Left ventricle myocardium inferior (tissue), 1 donor: ENCODE results near the gene LRFN3. TPM values are rescaled to one million over a fixed set of nuclear protein-coding genes. Genes with fewer than 3 reads are reported as not detected.

Source experiments
- DNase-seq: peaks from one replicate; pipeline ENCODE4 v3.0.0-alpha.2; 2020
- H3K27ac ChIP-seq: fragments of 200-600 bp; replicated peaks from 2 replicates; pipeline ENCODE4 v1.8.0; 2021
- H3K27me3 ChIP-seq: fragments of 200-600 bp; 2 replicates; pipeline ENCODE4 v1.8.0; 2021; ENCODE audit warnings: low read depth
- H3K36me3 ChIP-seq: fragments of 200-600 bp; 2 replicates; pipeline ENCODE4 v1.8.0; 2021
- H3K4me1 ChIP-seq: fragments of 200-600 bp; 2 replicates; pipeline ENCODE4 v1.8.0; 2021
- H3K4me3 ChIP-seq: fragments of 200-600 bp; 2 replicates; pipeline ENCODE4 v1.8.0; 2021; ENCODE audit warnings: mild to moderate bottlenecking, moderate library complexity
- H3K9me3 ChIP-seq: fragments of 200-600 bp; replicated peaks from 2 replicates; pipeline ENCODE4 v1.8.0; 2021
- CTCF ChIP-seq: fragments of 200-600 bp; IDR thresholded peaks from 2 replicates; pipeline ENCODE4 v1.8.0; 2021; ENCODE audit warnings: antibody characterized with exemption, mild to moderate bottlenecking, borderline replicate concordance
- intact Hi-C: fragments of 100-400 bp; cut with micrococcal nuclease; formaldehyde crosslinking; loops from one replicate; pipeline ENCODE4 v1.11.0; 2022
- total RNA-seq: library from RNA; stranded (reverse); fragmentation: NEBNext Ultra II Directional; extraction: Animal tissue kit (Norgen Biotek cat#: 25700); gene quantifications from one replicate; pipeline ENCODE4 v1.2.1, GENCODE V29; 2021
- donor health status: DM: no; HTN: yes; CAD: no; lungs with severe emphysema.

Gene LRFN3
- total RNA-seq, 1 donor from 2014 or later = 7.1 TPM

DNA sequence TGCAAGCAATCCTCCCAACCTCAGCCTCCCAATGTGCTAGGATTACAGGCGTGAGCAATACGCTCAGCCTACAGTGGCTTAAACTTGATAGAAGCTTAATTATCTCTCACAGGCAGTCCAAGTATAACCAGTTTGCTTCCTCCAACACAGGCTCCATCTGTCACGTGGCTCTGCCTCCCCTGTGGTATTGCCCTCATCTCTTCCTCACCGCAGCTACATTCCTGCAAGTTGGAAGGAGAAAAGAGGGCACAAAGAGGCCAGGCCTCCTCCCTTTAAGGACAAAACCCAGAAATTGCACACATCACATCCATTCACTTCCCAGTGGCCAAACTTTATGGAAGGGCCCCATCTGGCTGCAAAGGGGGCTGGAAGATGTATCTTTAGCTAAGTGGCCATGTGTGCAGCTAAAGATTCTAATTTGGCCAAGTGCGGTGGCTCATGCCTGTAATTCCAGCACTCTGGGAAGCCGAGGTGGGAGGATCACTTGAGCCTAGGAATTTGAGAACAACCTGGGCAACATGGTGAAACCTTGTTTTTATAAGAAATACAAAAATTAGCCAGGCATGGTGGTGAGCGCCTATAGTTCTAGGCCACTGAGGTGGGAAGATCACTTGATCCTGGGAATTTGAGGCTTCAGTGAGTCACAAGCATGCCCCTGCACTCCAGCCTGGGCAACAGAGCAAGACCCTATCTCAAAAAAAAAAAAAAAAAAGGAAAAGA, 55.7 kb downstream of the LRFN3 start:
- Histone ChIP-seq H3K9me3 (no peaks in the 10 kb centered on the region), H3K27me3 (peaks cover 25% of the 10 kb centered on the region), H3K4me3 (no peak overlapping the region), H3K36me3 (no peaks in the 10 kb centered on the region), H3K27ac (no peak overlapping the region), H3K4me1 (peaks cover 37% of the 10 kb centered on the region)
- TF ChIP-seq CTCF = no peak
- intact Hi-C loops = no loop called here
- no peak for DNase-seq

- Histone ChIP-seq H3K27me3 (peaks cover 13% of the 10 kb centered on the region), H3K9me3 (no peaks in the 10 kb centered on the region), H3K4me1 (peaks cover 34% of the 10 kb centered on the region), H3K4me3 (no peak overlapping the region), H3K36me3 (peaks cover 8% of the 10 kb centered on the region), H3K27ac (no peak overlapping the region)
- intact Hi-C loops = no loop called here
- TF ChIP-seq CTCF = no peak
- DNase-seq = no peak
Observed at GRCh38 chr19:35992907-35993765, 57.0 kb downstream of the LRFN3 start.

DNA sequence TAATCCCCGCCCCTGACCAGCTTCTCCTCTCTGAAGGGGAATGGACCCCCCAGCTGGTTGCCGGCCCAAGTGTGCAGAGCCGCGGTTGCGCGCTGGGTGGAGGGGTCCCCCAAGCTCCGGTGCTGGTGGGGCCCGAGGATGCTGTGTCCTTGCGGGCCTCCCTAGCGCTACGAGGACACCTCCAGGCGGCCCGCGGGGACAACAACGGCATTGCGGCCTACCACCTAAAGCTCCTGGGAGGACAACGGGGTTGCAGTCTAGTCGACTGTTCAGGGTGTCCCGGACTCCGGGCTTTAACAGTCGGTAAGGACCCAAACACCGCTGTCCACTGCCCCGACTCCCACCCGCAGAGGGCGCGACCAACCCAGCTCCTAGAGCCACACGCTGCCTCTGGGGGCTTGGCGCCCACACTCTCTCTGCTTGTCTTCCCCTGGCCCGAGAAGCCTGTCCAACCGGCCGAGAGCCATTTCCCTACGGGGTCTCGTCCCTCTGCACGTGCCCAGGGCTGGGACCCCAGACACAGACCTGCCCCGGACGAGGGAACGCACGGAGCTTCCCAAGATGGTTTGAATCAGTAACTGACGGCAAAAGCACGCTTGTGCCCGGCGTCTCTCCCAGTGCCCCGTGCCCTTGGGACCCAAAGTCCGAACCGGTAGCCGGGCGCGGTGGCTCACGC, 57.9 kb downstream of the LRFN3 start:
- peak overlapping the region; percentile 93 for H3K27ac ChIP-seq
- H3K4me1 ChIP-seq = peaks cover 38% of the 10 kb centered on the region
- peaks cover 16% of the 10 kb centered on the region for H3K36me3 ChIP-seq
- TF ChIP-seq CTCF = peak; percentile 36
- H3K9me3 ChIP-seq = no peaks in the 10 kb centered on the region
- peak overlapping the region; percentile 97 for H3K4me3 ChIP-seq
- intact Hi-C loops = no loop called here
- DNase-seq = peak; percentile 41
- H3K27me3 ChIP-seq = peaks cover 4% of the 10 kb centered on the region

Other genes starting within 250 kb of the LRFN3 start
- gene ZBTB32, start 231.8 kb upstream of the LRFN3 start, total RNA-seq = not detected
- gene KMT2B, start 218.4 kb upstream of the LRFN3 start, total RNA-seq = 12.8 TPM
- gene IGFLR1, start 193.9 kb upstream of the LRFN3 start, total RNA-seq = 4.9 TPM
- gene U2AF1L4, start 191.0 kb upstream of the LRFN3 start, total RNA-seq = 24.9 TPM
- gene PSENEN, start 190.7 kb upstream of the LRFN3 start, total RNA-seq = 43.1 TPM
- 6.2 TPM for gene LIN37, start 187.8 kb upstream of the LRFN3 start, total RNA-seq
- 899 TPM for gene HSPB6, start 179.3 kb upstream of the LRFN3 start, total RNA-seq
- gene PROSER3, start 178.2 kb upstream of the LRFN3 start, total RNA-seq = 4.8 TPM
- 3.8 TPM for gene ARHGAP33, start 160.8 kb upstream of the LRFN3 start, total RNA-seq
- gene PRODH2, start 123.5 kb upstream of the LRFN3 start, total RNA-seq = not detected
- gene NPHS1, start 83.9 kb upstream of the LRFN3 start, total RNA-seq = not detected
- gene KIRREL2, start 79.5 kb upstream of the LRFN3 start, total RNA-seq = not detected
- gene APLP1, start 67.8 kb upstream of the LRFN3 start, total RNA-seq = 23.9 TPM
- 2.3 TPM for gene NFKBID, start 35.8 kb upstream of the LRFN3 start, total RNA-seq
- 2.3 TPM for gene HCST, start 33.8 kb upstream of the LRFN3 start, total RNA-seq
- gene TYROBP, start 28.1 kb upstream of the LRFN3 start, total RNA-seq = 26.2 TPM
- gene SDHAF1, start 58.8 kb downstream of the LRFN3 start, total RNA-seq = 10.3 TPM
- 0.58 TPM for gene SYNE4, start 72.4 kb downstream of the LRFN3 start, total RNA-seq
- gene ALKBH6, start 77.8 kb downstream of the LRFN3 start, total RNA-seq = 11.8 TPM
- 5.4 TPM for gene CLIP3, start 96.5 kb downstream of the LRFN3 start, total RNA-seq
- 4.2 TPM for gene THAP8, start 117.9 kb downstream of the LRFN3 start, total RNA-seq
- gene WDR62, start 118.5 kb downstream of the LRFN3 start, total RNA-seq = 17.7 TPM
- not detected for gene OVOL3, start 174.8 kb downstream of the LRFN3 start, total RNA-seq
- 130 TPM for gene POLR2I, start 178.5 kb downstream of the LRFN3 start, total RNA-seq
- 94.9 TPM for gene TBCB, start 179.1 kb downstream of the LRFN3 start, total RNA-seq
- 767 TPM for gene CAPNS1, start 203.7 kb downstream of the LRFN3 start, total RNA-seq
- gene COX7A1, start 216.1 kb downstream of the LRFN3 start, total RNA-seq = 2,839 TPM